DOHH2 (cell line): Measurements from ENCODE around the gene OR4L1.
"Not testable (repeated sequence)": the region's sequence is repeated elsewhere in the genome, so short reads cannot be mapped to it uniquely, and the experiment has no call there.

Source experiments
- H3F3A ChIP-seq: fragments of 200-600 bp; sonication (generic), shearing (Covaris generic); 2 replicates; pipeline ENCODE4 v1.6.0; 2016; ENCODE audit warnings: antibody characterized with exemption, mild to moderate bottlenecking; ENCODE audit not compliant: control insufficient read depth, insufficient read depth
- H3K27ac ChIP-seq: fragments of 200-600 bp; sonication (generic); 2 replicates; pipeline ENCODE4 v1.5.1; 2014; ENCODE audit warnings: low read depth, mild to moderate bottlenecking, low read length, moderate library complexity
- H3K27me3 ChIP-seq: fragments of 200-600 bp; sonication (generic); 2 replicates; pipeline ENCODE4 v1.6.1; 2014; ENCODE audit warnings: mild to moderate bottlenecking, low read length, mixed read lengths; ENCODE audit not compliant: control insufficient read depth
- H3K36me3 ChIP-seq: fragments of 200-600 bp; sonication (generic); 2 replicates; pipeline ENCODE4 v1.6.1; 2014; ENCODE audit warnings: mild to moderate bottlenecking, low read length, moderate library complexity, mixed read lengths; ENCODE audit not compliant: control insufficient read depth
- H3K4me1 ChIP-seq: fragments of 200-600 bp; sonication (generic); 2 replicates; pipeline ENCODE4 v1.6.1; 2014; ENCODE audit warnings: mild to moderate bottlenecking, low read length, mixed read lengths; ENCODE audit not compliant: control insufficient read depth
- H3K4me2 ChIP-seq: fragments of 200-600 bp; sonication (generic); 2 replicates; pipeline ENCODE4 v1.6.0; 2014; ENCODE audit warnings: mild to moderate bottlenecking, low read length, moderate library complexity
- H3K4me3 ChIP-seq: fragments of 200-600 bp; sonication (generic); 2 replicates; pipeline ENCODE4 v1.5.1; 2014; ENCODE audit warnings: mild to moderate bottlenecking, low read length, mixed read lengths
- H3K79me2 ChIP-seq: fragments of 200-600 bp; sonication (generic); 2 replicates; pipeline ENCODE4 v1.6.1; 2014; ENCODE audit warnings: mild to moderate bottlenecking, low read length, mixed read lengths; ENCODE audit not compliant: control insufficient read depth
- H3K9me2 ChIP-seq: fragments of 200-600 bp; sonication (generic); replicated peaks from 2 replicates; pipeline ENCODE4 v1.6.1; 2014; ENCODE audit warnings: mild to moderate bottlenecking, low read length, mixed read lengths; ENCODE audit not compliant: control insufficient read depth
- H3K9me3 ChIP-seq: fragments of 200-600 bp; sonication (generic); 2 replicates; pipeline ENCODE4 v1.6.1; 2014; ENCODE audit warnings: antibody characterized with exemption, low read length, mixed read lengths; ENCODE audit not compliant: control insufficient read depth, insufficient read depth
- H4K20me1 ChIP-seq: fragments of 200-600 bp; sonication (generic); 2 replicates; pipeline ENCODE4 v1.6.0; 2014; ENCODE audit warnings: low read depth, mild to moderate bottlenecking, antibody characterized with exemption, low read length, moderate library complexity; ENCODE audit not compliant: control insufficient read depth, insufficient read depth
- CTCF ChIP-seq: fragments of 200-600 bp; sonication (generic); IDR thresholded peaks from one replicate; pipeline ENCODE4 v1.5.1; 2014; ENCODE audit warnings: antibody characterized with exemption, mild to moderate bottlenecking, low read depth, low read length; ENCODE audit not compliant: poor library complexity, severe bottlenecking
- EZH2phosphoT487 ChIP-seq: fragments of 200-600 bp; sonication (generic); IDR thresholded peaks from 2 replicates; pipeline ENCODE4 v1.6.1; 2017; ENCODE audit warnings: borderline replicate concordance, mild to moderate bottlenecking, antibody characterized with exemption, low read length, moderate library complexity, mixed read lengths

Gene OR4L1

GRCh38 chr14:20048202-20048601 is 11.6 kb upstream of the OR4L1 start:
- Histone ChIP-seq H3F3A (no peaks in the 10 kb centered on the region), H3K4me3 (no peak overlapping the region), H3K27ac (no peak overlapping the region), H3K79me2 (no peaks in the 10 kb centered on the region), H3K4me1 (no peaks in the 10 kb centered on the region), H3K36me3 (no peaks in the 10 kb centered on the region), H3K9me3 (no peaks in the 10 kb centered on the region), H3K4me2 (no peak overlapping the region), H4K20me1 (no peaks in the 10 kb centered on the region), H3K27me3 (no peaks in the 10 kb centered on the region), H3K9me2 (no peaks in the 10 kb centered on the region)
- TF ChIP-seq EZH2phosphoT487 (no peak), CTCF (no peak)

- no peaks in the 10 kb centered on the region for H3K36me3 ChIP-seq
- no peaks in the 10 kb centered on the region for H3K9me2 ChIP-seq
- TF ChIP-seq CTCF: no peak
- no peak for TF ChIP-seq EZH2phosphoT487
- no peaks in the 10 kb centered on the region for H3K4me1 ChIP-seq
- H3F3A ChIP-seq: no peaks in the 10 kb centered on the region
- no peaks in the 10 kb centered on the region for H4K20me1 ChIP-seq
- H3K9me3 ChIP-seq: no peaks in the 10 kb centered on the region
- 0 out of 2 replicates have a peak, but pooled peaks cover 2% of the 10 kb centered on the region for H3K27me3 ChIP-seq
- H3K4me3 ChIP-seq: no peak overlapping the region
- no peak overlapping the region for H3K4me2 ChIP-seq
- H3K79me2 ChIP-seq: no peaks in the 10 kb centered on the region
- H3K27ac ChIP-seq: no peak overlapping the region
These were observed 32.2 kb downstream of the OR4L1 start for GRCh38 chr14:20092050-20092449.

GRCh38 chr14:20093442-20093841 is 33.6 kb downstream of the OR4L1 start:
- Histone ChIP-seq H3K27ac (no peak overlapping the region), H3K4me1 (no peaks in the 10 kb centered on the region), H3K79me2 (no peaks in the 10 kb centered on the region), H4K20me1 (no peaks in the 10 kb centered on the region), H3F3A (no peaks in the 10 kb centered on the region), H3K4me3 (no peak overlapping the region), H3K27me3 (0 out of 2 replicates have a peak, but pooled peaks cover 2% of the 10 kb centered on the region), H3K4me2 (no peak overlapping the region), H3K36me3 (no peaks in the 10 kb centered on the region), H3K9me2 (no peaks in the 10 kb centered on the region), H3K9me3 (no peaks in the 10 kb centered on the region)
- TF ChIP-seq CTCF: no peak
- no peak for TF ChIP-seq EZH2phosphoT487

GRCh38 chr14:20098926-20099770 is 39.3 kb downstream of the OR4L1 start:
- H3F3A ChIP-seq, H3K9me3 ChIP-seq, H3K4me1 ChIP-seq, H3K36me3 ChIP-seq, H3K4me3 ChIP-seq, H3K27ac ChIP-seq, H3K9me2 ChIP-seq, H3K4me2 ChIP-seq, H4K20me1 ChIP-seq, H3K79me2 ChIP-seq, H3K27me3 ChIP-seq: not testable (repeated sequence)
